Kidney (tissue), 14 donors: Measurements from ENCODE around the gene SASH1. TPM values are rescaled to one million over a fixed set of nuclear protein-coding genes. Genes with fewer than 3 reads are reported as not detected.

Experiments
- DNase-seq, 5 donors: peaks; one replicate each; pipeline ENCODE4 v3.0.0-alpha.2; 2013 to 2020
- FAIRE-seq: peaks from 2 replicates; lab custom pipeline; 2012; peaks lifted over from hg19 to GRCh38; lab: Jason Lieb, UNC
- H3K27ac ChIP-seq, 2 donors: one replicate each; pipeline ENCODE4 v1.7.0; 2013; ENCODE audit warnings: low read depth in 2 of 2, low read length in 2 of 2, inconsistent platforms in 1 of 2
- H3K27me3 ChIP-seq: one replicate; pipeline ENCODE4 v1.7.1; 2013; ENCODE audit warnings: low read length, inconsistent platforms; ENCODE audit not compliant: control insufficient read depth, insufficient read depth
- H3K36me3 ChIP-seq, 3 donors: one replicate each; pipeline versions ENCODE4 v1.7.0 to v1.7.1; 2013; ENCODE audit warnings: low read length in 3 of 3, control low read depth in 1 of 3, inconsistent platforms in 1 of 3; ENCODE audit not compliant: insufficient read depth in 3 of 3, control insufficient read depth in 2 of 3
- H3K4me1 ChIP-seq, 3 donors: one replicate each; pipeline versions ENCODE4 v1.7.0 to v1.7.1; 2013; ENCODE audit warnings: low read length in 3 of 3, inconsistent platforms in 1 of 3, low read depth in 1 of 3; ENCODE audit not compliant: control insufficient read depth in 2 of 3, insufficient read depth in 2 of 3
- H3K4me3 ChIP-seq, 3 donors: one replicate each; pipeline versions ENCODE4 v1.7.0 to v1.8.1; 2013; ENCODE audit warnings: low read length in 3 of 3, control low read depth in 1 of 3, inconsistent platforms in 1 of 3
- H3K9ac ChIP-seq, 3 donors: one replicate each; pipeline versions ENCODE4 v1.7.0 to v1.7.1; 2013; ENCODE audit warnings: low read length in 3 of 3, control low read depth in 1 of 3, inconsistent platforms in 1 of 3
- H3K9me3 ChIP-seq, 3 donors: one replicate each; pipeline versions ENCODE4 v1.7.0 to v1.7.1; 2013; ENCODE audit warnings: low read length in 3 of 3, control low read depth in 1 of 3, inconsistent platforms in 1 of 3; ENCODE audit not compliant: control insufficient read depth in 2 of 3, insufficient read depth in 1 of 3
- intact Hi-C: fragments of 100-400 bp; cut with DNase I; formaldehyde crosslinking; loops from one replicate; pipeline ENCODE4 v1.11.1; 2022
- polyA plus RNA-seq: library from polyadenylated mRNA; stranded (reverse); fragments of 350-450 nt; fragmentation: Illumina TruSeq; extraction: RNeasy Lipid Tissue Mini Kit (QIAGEN cat#74804); gene quantifications from one replicate; pipeline ENCODE4 v1.2.3, GENCODE V29; 2014; ENCODE audit warnings: low read depth, low replicate concordance; ENCODE audit not compliant: insufficient read depth
- total RNA-seq: library from RNA; stranded (reverse); fragmentation: NEBNext Ultra II Directional; extraction: Animal tissue kit (Norgen Biotek cat#: 25700); gene quantifications from one replicate; pipeline ENCODE4 v1.2.1, GENCODE V29; 2021
- TF ChIP-seq, protein P1 (sequence below): IDR thresholded peaks from 3 replicates; pipeline ENCODE4 v1.5.1; 2012; ENCODE audit warnings: mild to moderate bottlenecking, moderate library complexity, borderline replicate concordance; ENCODE audit not compliant: insufficient read depth; ENCODE audit errors: extremely low read depth
- donor health status: control.
- donor health status: control.
- donor health status: control.
- donor health status: control.
- donor health status: control.
- donor health status: DM: yes; HTN: yes; CAD: no.
- donor health status: Normal renal cell carcinoma (clear cell type).

The SASH1 gene
- total and polyA plus RNA-seq, 2 donors from 2014 or later, result 6.2 to 148 TPM

DNA sequence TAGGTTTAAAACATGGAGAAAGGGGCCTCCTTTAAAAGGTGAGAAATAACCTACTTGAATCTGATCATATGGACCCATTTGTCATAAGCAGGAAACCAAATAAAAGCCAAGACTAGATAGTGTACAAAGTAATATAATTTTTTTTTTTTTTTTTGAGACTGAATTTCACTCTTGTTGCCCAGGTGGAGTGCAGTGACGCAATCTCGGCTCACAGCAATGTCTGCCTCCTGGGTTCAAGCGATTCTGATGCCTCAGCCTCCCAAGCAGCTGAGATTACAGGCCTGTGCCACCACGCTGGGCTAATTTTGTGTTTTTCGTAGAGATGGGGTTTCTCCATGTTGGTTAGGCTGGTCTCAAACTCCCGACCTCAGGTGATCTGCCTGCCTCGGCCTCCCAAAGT, 89.2 kb downstream of the SASH1 start:
- Histone ChIP-seq H3K27ac (peak overlapping the region in 1 of 2 donors; percentile 65), H3K4me1 (peaks cover 2 to 26% (median 11%) of the 10 kb centered on the region in 3 donors), H3K36me3 (no peaks in the 10 kb centered on the region), H3K4me3 (no peak overlapping the region), H3K9me3 (no peaks in the 10 kb centered on the region), H3K27me3 (no peaks in the 10 kb centered on the region), H3K9ac (no peak overlapping the region)
- DNase-seq (no peak), FAIRE-seq (no peak)
- TF ChIP-seq, protein P1, sequence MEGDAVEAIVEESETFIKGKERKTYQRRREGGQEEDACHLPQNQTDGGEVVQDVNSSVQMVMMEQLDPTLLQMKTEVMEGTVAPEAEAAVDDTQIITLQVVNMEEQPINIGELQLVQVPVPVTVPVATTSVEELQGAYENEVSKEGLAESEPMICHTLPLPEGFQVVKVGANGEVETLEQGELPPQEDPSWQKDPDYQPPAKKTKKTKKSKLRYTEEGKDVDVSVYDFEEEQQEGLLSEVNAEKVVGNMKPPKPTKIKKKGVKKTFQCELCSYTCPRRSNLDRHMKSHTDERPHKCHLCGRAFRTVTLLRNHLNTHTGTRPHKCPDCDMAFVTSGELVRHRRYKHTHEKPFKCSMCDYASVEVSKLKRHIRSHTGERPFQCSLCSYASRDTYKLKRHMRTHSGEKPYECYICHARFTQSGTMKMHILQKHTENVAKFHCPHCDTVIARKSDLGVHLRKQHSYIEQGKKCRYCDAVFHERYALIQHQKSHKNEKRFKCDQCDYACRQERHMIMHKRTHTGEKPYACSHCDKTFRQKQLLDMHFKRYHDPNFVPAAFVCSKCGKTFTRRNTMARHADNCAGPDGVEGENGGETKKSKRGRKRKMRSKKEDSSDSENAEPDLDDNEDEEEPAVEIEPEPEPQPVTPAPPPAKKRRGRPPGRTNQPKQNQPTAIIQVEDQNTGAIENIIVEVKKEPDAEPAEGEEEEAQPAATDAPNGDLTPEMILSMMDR, result no peak
- intact Hi-C loops, result no loop called here

- intact Hi-C loops, result no loop called here
- Histone ChIP-seq H3K9me3 (no peaks in the 10 kb centered on the region), H3K9ac (no peak overlapping the region), H3K36me3 (no peaks in the 10 kb centered on the region), H3K4me3 (no peak overlapping the region), H3K4me1 (peaks cover 2 to 23% (median 11%) of the 10 kb centered on the region in 3 donors), H3K27me3 (no peaks in the 10 kb centered on the region), H3K27ac (peak overlapping the region in 1 of 2 donors; percentile 65)
- FAIRE-seq, result no peak
- TF ChIP-seq, protein P1, result no peak
- peak in 2 of 5 donors; percentile 41 to 49 for DNase-seq
These were observed 90.0 kb downstream of the SASH1 start for GRCh38 chr6:148432462-148433195.

GRCh38 chr6:148435386-148435785, 92.7 kb downstream of the SASH1 start:
- Histone ChIP-seq H3K4me3 (no peak overlapping the region), H3K36me3 (no peaks in the 10 kb centered on the region), H3K9me3 (no peaks in the 10 kb centered on the region), H3K4me1 (peaks cover 2 to 25% (median 11%) of the 10 kb centered on the region in 3 donors), H3K9ac (no peak overlapping the region), H3K27ac (no peak overlapping the region), H3K27me3 (no peaks in the 10 kb centered on the region)
- intact Hi-C loops, result no loop called here
- FAIRE-seq (no peak), DNase-seq (no peak)
- TF ChIP-seq, protein P1, result no peak
